ENCODE measurements around the gene GADD45A. TPM values are rescaled to one million over a fixed set of nuclear protein-coding genes. Genes with fewer than 3 reads are reported as not detected.

Gene GADD45A
- total RNA-seq, 1 donor from 2014 or later: 66.0 TPM

- no peaks in the 10 kb centered on the region for H3K9me3 Mint-ChIP-seq
- H3K4me1 Mint-ChIP-seq (ENCODE audit: unreplicated experiment): peaks cover 30% of the 10 kb centered on the region
Observed at GRCh38 chr1:67710417-67710816, 25.4 kb downstream of the GADD45A start.

GRCh38 chr1:67711158-67711854 lies 26.3 kb downstream of the GADD45A start:
- Mint-ChIP-seq H3K36me3 (peaks cover 7% of the 10 kb centered on the region), H3K27me3 (no peaks in the 10 kb centered on the region), H3K4me1 (ENCODE audit: unreplicated experiment) (peaks cover 35% of the 10 kb centered on the region), H3K4me3 (no peak overlapping the region), H3K27ac (no peak overlapping the region), H3K9me3 (no peaks in the 10 kb centered on the region)
- TF ChIP-seq CTCF (conservative IDR thresholded peaks at IDR 0.05): no peak
- no peak for DNase-seq (ENCODE audit: extremely low spot score, unreplicated experiment)

More at GRCh38 chr1:67710417-67710816, 25.4 kb downstream of the GADD45A start:
- DNase-seq (ENCODE audit: extremely low spot score, unreplicated experiment): no peak
- H3K27ac Mint-ChIP-seq: no peak overlapping the region
- TF ChIP-seq CTCF (conservative IDR thresholded peaks at IDR 0.05): no peak
- no peaks in the 10 kb centered on the region for H3K27me3 Mint-ChIP-seq
- H3K4me3 Mint-ChIP-seq: no peak overlapping the region
- peaks cover 7% of the 10 kb centered on the region for H3K36me3 Mint-ChIP-seq

GRCh38 chr1:67711855-67712212 lies 26.8 kb downstream of the GADD45A start:
- no peak overlapping the region for H3K27ac Mint-ChIP-seq
- H3K4me3 Mint-ChIP-seq: no peak overlapping the region
- peaks cover 7% of the 10 kb centered on the region for H3K36me3 Mint-ChIP-seq
- H3K9me3 Mint-ChIP-seq: no peaks in the 10 kb centered on the region
- no peaks in the 10 kb centered on the region for H3K27me3 Mint-ChIP-seq
- peaks cover 39% of the 10 kb centered on the region for H3K4me1 Mint-ChIP-seq (ENCODE audit: unreplicated experiment)
- no peak for TF ChIP-seq CTCF (conservative IDR thresholded peaks at IDR 0.05)
- DNase-seq (ENCODE audit: extremely low spot score, unreplicated experiment): no peak

DNA sequence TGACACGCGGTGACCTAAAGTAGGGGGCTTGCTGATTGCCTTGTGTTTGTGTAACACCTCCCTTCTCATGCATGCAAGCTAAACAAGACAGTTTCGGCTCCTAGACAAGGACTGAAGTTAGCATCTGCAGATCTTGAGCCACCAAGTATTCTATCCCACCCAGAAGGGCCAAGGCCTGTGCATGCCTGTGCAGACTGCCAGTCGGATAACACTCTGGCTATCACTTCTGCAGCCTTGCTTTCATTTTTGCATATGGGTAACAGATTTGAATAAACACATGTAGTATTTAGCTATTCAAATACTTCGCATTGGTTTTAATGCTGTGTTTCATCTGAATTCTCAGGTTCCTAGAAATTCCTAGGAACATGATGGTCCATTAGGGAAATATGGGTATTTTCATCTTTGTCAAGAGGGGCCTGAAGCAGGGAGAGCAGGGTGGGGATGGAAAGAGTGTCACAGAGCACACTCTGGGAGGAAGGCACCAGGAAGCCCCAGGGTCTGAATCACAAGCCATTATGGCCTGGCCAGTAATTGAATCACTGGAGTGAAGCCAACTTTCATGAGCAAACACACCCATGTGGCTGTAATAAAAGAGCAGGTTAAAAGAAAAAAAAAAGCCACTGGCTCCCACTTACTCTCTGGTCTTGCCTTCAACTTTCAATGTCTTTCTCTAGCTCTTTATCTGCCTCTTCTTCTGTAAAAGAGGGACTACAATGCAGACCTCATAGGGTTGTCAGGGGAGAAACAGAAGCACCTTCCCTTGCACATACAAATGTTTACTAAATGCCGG lies 28.3 kb downstream of the GADD45A start:
- Mint-ChIP-seq H3K27ac (peak overlapping the region; percentile 28), H3K36me3 (no peaks in the 10 kb centered on the region), H3K4me3 (no peak overlapping the region), H3K9me3 (no peaks in the 10 kb centered on the region), H3K27me3 (no peaks in the 10 kb centered on the region), H3K4me1 (ENCODE audit: unreplicated experiment) (peaks cover 42% of the 10 kb centered on the region)
- no peak for TF ChIP-seq CTCF (conservative IDR thresholded peaks at IDR 0.05)
- DNase-seq (ENCODE audit: extremely low spot score, unreplicated experiment): no peak

GRCh38 chr1:67715819-67716218 lies 30.8 kb downstream of the GADD45A start:
- Mint-ChIP-seq H3K27me3 (no peaks in the 10 kb centered on the region), H3K4me1 (ENCODE audit: unreplicated experiment) (peaks cover 49% of the 10 kb centered on the region), H3K36me3 (no peaks in the 10 kb centered on the region), H3K4me3 (no peak overlapping the region), H3K9me3 (no peaks in the 10 kb centered on the region), H3K27ac (no peak overlapping the region)
- no peak for TF ChIP-seq CTCF (conservative IDR thresholded peaks at IDR 0.05)
- no peak for DNase-seq (ENCODE audit: extremely low spot score, unreplicated experiment)

Data from type B pancreatic cell (in vitro differentiated cells).